ENCODE data around the gene AP5M1.
"Not testable (repeated sequence)": the region's sequence is repeated elsewhere in the genome, so short reads cannot be mapped to it uniquely, and the experiment has no call there.

Gene AP5M1

GRCh38 chr14:57268161-57269069 lies at the start of gene AP5M1, which contains the start of gene EXOC5:
Gene AP5M1 (plus strand): TSS chr14:57268971. CDS start chr14:57269315, 344 bp downstream.
Gene EXOC5 (minus strand): TSS chr14:57268905. CDS start chr14:57268648, 257 bp downstream.
- peak; percentile 89 for DNase-seq

GRCh38 chr14:57221931-57222330 lies 46.8 kb upstream of the AP5M1 start:
- no peak for DNase-seq

GRCh38 chr14:57227083-57227482 lies 41.7 kb upstream of the AP5M1 start:
- no peak for DNase-seq

- not testable (repeated sequence) for DNase-seq
Observed at GRCh38 chr14:57228320-57228719, 40.5 kb upstream of the AP5M1 start.

- no peak for DNase-seq
Observed at GRCh38 chr14:57232006-57232405, 36.8 kb upstream of the AP5M1 start.

- DNase-seq = not testable (repeated sequence)
Observed at GRCh38 chr14:57240115-57240514, 28.7 kb upstream of the AP5M1 start.

GRCh38 chr14:57243320-57243719 lies 25.5 kb upstream of the AP5M1 start:
- DNase-seq = no peak

- no peak for DNase-seq
Observed at GRCh38 chr14:57244106-57244505, 24.7 kb upstream of the AP5M1 start.

GRCh38 chr14:57245941-57246340 lies 22.8 kb upstream of the AP5M1 start:
- no peak for DNase-seq

- no peak for DNase-seq
Observed at GRCh38 chr14:57246933-57247657, 21.7 kb upstream of the AP5M1 start.

GRCh38 chr14:57254884-57255283 lies 13.9 kb upstream of the AP5M1 start:
- no peak for DNase-seq

- DNase-seq = not testable (repeated sequence)
Observed at GRCh38 chr14:57258221-57258620, 10.6 kb upstream of the AP5M1 start.

GRCh38 chr14:57259672-57260071 lies 9.1 kb upstream of the AP5M1 start:
- no peak for DNase-seq

- DNase-seq = no peak
Observed at GRCh38 chr14:57261604-57262003, 7.2 kb upstream of the AP5M1 start.

GRCh38 chr14:57262117-57262516 lies 6.7 kb upstream of the AP5M1 start:
- no peak for DNase-seq

- DNase-seq = no peak
Observed at GRCh38 chr14:57266065-57266464, 2.7 kb upstream of the AP5M1 start.

- DNase-seq = no peak
Observed at GRCh38 chr14:57273236-57273635, 4.5 kb downstream of the AP5M1 start.

- DNase-seq = no peak
Observed at GRCh38 chr14:57274551-57274950, 5.8 kb downstream of the AP5M1 start.

GRCh38 chr14:57275023-57275664 lies 6.4 kb downstream of the AP5M1 start:
- no peak for DNase-seq

- DNase-seq = no peak
Observed at GRCh38 chr14:57277062-57277461, 8.3 kb downstream of the AP5M1 start.

GRCh38 chr14:57287745-57288144 lies 19.0 kb downstream of the AP5M1 start:
- DNase-seq = no peak

- no peak for DNase-seq
Observed at GRCh38 chr14:57290751-57291150, 22.0 kb downstream of the AP5M1 start.

Measured in activated CD4-positive, CD25-positive, alpha-beta regulatory T cell treated with anti-CD3 and anti-CD28 coated beads, Interleukin-2, amount 50 U/mL, for 72 hours (primary cell).